Sigmoid colon (tissue), 7 donors: ENCODE results near the gene VWA3B. TPM values are rescaled to one million over a fixed set of nuclear protein-coding genes. Genes with fewer than 3 reads are reported as not detected.

Experiments
- DNase-seq: peaks from one replicate; pipeline ENCODE4 v3.0.0-alpha.2; 2019
- H3K27ac ChIP-seq, 4 donors: fragments of 200-600 bp; sonication (generic); one replicate each; pipeline ENCODE4 v1.5.1; 2016 to 2019; ENCODE audit warnings: mild to moderate bottlenecking in 1 of 4
- H3K27me3 ChIP-seq, 3 donors: fragments of 200-600 bp; sonication (generic); one replicate each; pipeline ENCODE4 v1.5.1; 2019; ENCODE audit warnings: mild to moderate bottlenecking in 1 of 3
- H3K36me3 ChIP-seq, 4 donors: fragments of 200-600 bp; sonication (generic); one replicate each; pipeline ENCODE4 v1.5.1; 2016 to 2019
- H3K4me1 ChIP-seq, 4 donors: fragments of 200-600 bp; sonication (generic); one replicate each; pipeline ENCODE4 v1.5.1; 2017 to 2019
- H3K4me3 ChIP-seq, 4 donors: fragments of 200-600 bp; sonication (generic); one replicate each; pipeline ENCODE4 v1.5.1; 2017 to 2019; ENCODE audit warnings: mild to moderate bottlenecking in 2 of 4, moderate library complexity in 1 of 4
- H3K9me3 ChIP-seq, 4 donors: fragments of 200-600 bp in 3 of 4; sonication (generic) in 3 of 4; one replicate each; pipeline versions ENCODE4 v1.5.1 to v1.6.1; 2013 to 2019
- CTCF ChIP-seq, 4 experiments: fragments of 450-650 bp in 3 of 4; fragments of 200-600 bp in 1 of 4; IDR thresholded peaks; one replicate each; pipeline ENCODE4 v1.5.1; 2016 to 2019; ENCODE audit warnings: antibody characterized with exemption in 4 of 4, mild to moderate bottlenecking in 3 of 4, moderate library complexity in 2 of 4
- EP300 ChIP-seq, 4 donors: sonication (generic); formaldehyde crosslinking; IDR thresholded peaks; one replicate each; pipeline ENCODE4 v1.6.1; 2017; ENCODE audit warnings: antibody characterized with exemption in 4 of 4
- POLR2A ChIP-seq, 2 donors: fragments of 450-650 bp; IDR thresholded peaks; one replicate each; pipeline ENCODE4 v1.6.1; 2016; ENCODE audit warnings: antibody characterized with exemption in 2 of 2, mild to moderate bottlenecking in 2 of 2, moderate library complexity in 2 of 2
- POLR2AphosphoS5 ChIP-seq, 4 donors: sonication (generic); formaldehyde crosslinking; IDR thresholded peaks; one replicate each; pipeline ENCODE4 v1.6.1; 2017; ENCODE audit warnings: antibody characterized with exemption in 4 of 4
- WGBS, 2 donors: extraction: QIAGEN DNeasy Blood & Tissue Kit; methylation state at CpG; one replicate each; pipeline ENCODE4 v1.1.7; 2013; 5-methylcytosine and 5-hydroxymethylcytosine counted together
- intact Hi-C: fragments of 100-400 bp; cut with DNase I; formaldehyde crosslinking; loops from one replicate; pipeline ENCODE4 v1.15.1; 2023
- polyA plus RNA-seq, 3 donors: library from polyadenylated mRNA; stranded (reverse); fragments of 200-250 nt; gene quantifications; one replicate each; pipeline ENCODE4 v1.2.3, GENCODE V29; 2013
- total RNA-seq, 4 donors: library from RNA; depleted of rRNA; stranded (reverse); fragments of >200 nt; gene quantifications; one replicate each; pipeline ENCODE4 v1.1.0, GENCODE V29; 2016
- donor health status: healthy with polysubstance abuse.
- donor health status: Bipolar disorder and iron deficiency.
- donor health status: healthy.

Gene VWA3B
- total and polyA plus RNA-seq, 7 donors: 0.55 to 1.4 (median 1.2) TPM; not detected in 3

- no peaks in the 10 kb centered on the region for H3K36me3 ChIP-seq
- DNase-seq: no peak
- H3K27ac ChIP-seq: no peak overlapping the region
- no peaks in the 10 kb centered on the region for H3K27me3 ChIP-seq
- TF ChIP-seq POLR2A (IDR thresholded peaks at IDR 0.05) (no peak), EP300 (IDR thresholded peaks at IDR 0.05) (no peak)
- no peaks in the 10 kb centered on the region for H3K9me3 ChIP-seq
- intact Hi-C loops: no loop called here
- no peaks in the 10 kb centered on the region for H3K4me1 ChIP-seq
- WGBS, 2 donors: 67 to 82% methylated on average over 4 of the region's 4 CpGs
- H3K4me3 ChIP-seq: no peak overlapping the region
Measured at GRCh38 chr2:98308532-98308931, 221.6 kb downstream of the VWA3B start.

DNA sequence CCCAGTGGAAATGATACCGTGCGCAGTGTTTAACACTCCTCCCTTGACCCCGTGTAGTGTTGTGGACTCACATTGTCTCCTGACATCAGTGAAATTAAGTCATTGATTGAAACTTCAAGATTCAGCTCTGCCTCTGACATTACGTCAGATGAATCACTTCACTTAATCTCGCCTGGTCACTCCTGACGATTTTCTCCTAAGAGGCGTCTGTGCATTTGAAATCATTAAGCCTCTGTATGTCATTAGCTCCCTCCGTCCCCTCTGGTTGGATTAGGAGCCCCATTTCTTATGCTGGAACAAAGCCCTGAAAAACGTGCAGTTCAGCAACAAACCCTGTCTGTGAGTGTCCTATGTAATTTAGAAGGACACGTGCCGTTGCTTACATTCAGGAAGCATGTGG lies 222.6 kb downstream of the VWA3B start:
- TF ChIP-seq POLR2AphosphoS5 (IDR thresholded peaks at IDR 0.05) (no peak), EP300 (IDR thresholded peaks at IDR 0.05) (no peak), CTCF (IDR thresholded peaks at IDR 0.05) (no peak), POLR2A (IDR thresholded peaks at IDR 0.05) (no peak)
- Histone ChIP-seq H3K36me3 (no peaks in the 10 kb centered on the region), H3K4me1 (no peaks in the 10 kb centered on the region), H3K27me3 (no peaks in the 10 kb centered on the region), H3K9me3 (no peaks in the 10 kb centered on the region), H3K27ac (no peak overlapping the region), H3K4me3 (no peak overlapping the region)
- WGBS, 2 donors: 91 to 92% methylated on average over 11 of the region's 11 CpGs
- intact Hi-C loops: no loop called here
- no peak for DNase-seq

DNA sequence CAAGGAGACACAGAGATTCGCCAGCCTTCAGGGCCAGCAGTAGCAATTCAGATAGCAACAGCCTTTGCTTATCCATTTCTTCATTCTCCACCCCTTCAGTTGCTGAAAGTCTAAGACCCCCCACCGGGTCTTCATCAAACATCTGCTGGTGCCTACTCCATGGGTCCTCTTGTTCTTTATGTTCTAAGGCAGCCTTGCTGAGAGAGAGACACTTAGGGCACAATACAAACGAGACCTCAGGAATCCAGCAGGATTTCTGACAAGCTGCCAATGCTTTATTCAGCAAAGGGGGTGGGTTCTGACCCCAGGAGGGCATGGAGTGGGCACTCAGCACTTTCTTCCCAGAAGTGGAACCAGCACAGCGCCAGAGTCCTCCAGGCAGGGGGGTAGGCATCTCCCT lies 223.0 kb downstream of the VWA3B start:
- intact Hi-C loops: no loop called here
- WGBS, 2 donors: 81 to 83% methylated on average over 4 of the region's 4 CpGs
- TF ChIP-seq EP300 (IDR thresholded peaks at IDR 0.05): no peak
- TF ChIP-seq POLR2A (IDR thresholded peaks at IDR 0.05): no peak
- no peak for TF ChIP-seq POLR2AphosphoS5 (IDR thresholded peaks at IDR 0.05)
- no peak for TF ChIP-seq CTCF (IDR thresholded peaks at IDR 0.05)

GRCh38 chr2:98311090-98311489 lies 224.1 kb downstream of the VWA3B start:
- intact Hi-C loops: no loop called here
- H3K9me3 ChIP-seq: no peaks in the 10 kb centered on the region
- H3K27ac ChIP-seq: no peak overlapping the region
- DNase-seq: no peak
- no peaks in the 10 kb centered on the region for H3K4me1 ChIP-seq
- no peak overlapping the region for H3K4me3 ChIP-seq
- H3K27me3 ChIP-seq: no peaks in the 10 kb centered on the region
- TF ChIP-seq CTCF (IDR thresholded peaks at IDR 0.05) (no peak), POLR2A (IDR thresholded peaks at IDR 0.05) (no peak), POLR2AphosphoS5 (IDR thresholded peaks at IDR 0.05) (no peak), EP300 (IDR thresholded peaks at IDR 0.05) (no peak)
- 85 to 87% methylated on average over 3 of the region's 3 CpGs for WGBS, 2 donors
- no peaks in the 10 kb centered on the region for H3K36me3 ChIP-seq

More for the DNA sequence above, 223.0 kb downstream of the VWA3B start:
- Histone ChIP-seq H3K27me3 (no peaks in the 10 kb centered on the region), H3K27ac (no peak overlapping the region), H3K4me1 (no peaks in the 10 kb centered on the region), H3K36me3 (no peaks in the 10 kb centered on the region), H3K9me3 (no peaks in the 10 kb centered on the region), H3K4me3 (no peak overlapping the region)
- DNase-seq: no peak

- Histone ChIP-seq H3K36me3 (no peaks in the 10 kb centered on the region), H3K9me3 (no peaks in the 10 kb centered on the region), H3K4me3 (no peak overlapping the region), H3K27me3 (no peaks in the 10 kb centered on the region), H3K4me1 (no peaks in the 10 kb centered on the region), H3K27ac (no peak overlapping the region)
- DNase-seq: no peak
- intact Hi-C loops: no loop called here
- 83 to 89% methylated on average over 33 of the region's 33 CpGs for WGBS, 2 donors
- no peak for TF ChIP-seq EP300 (IDR thresholded peaks at IDR 0.05)
- TF ChIP-seq CTCF (IDR thresholded peaks at IDR 0.05): no peak
- no peak for TF ChIP-seq POLR2AphosphoS5 (IDR thresholded peaks at IDR 0.05)
- TF ChIP-seq POLR2A (IDR thresholded peaks at IDR 0.05): no peak
Measured at GRCh38 chr2:98311771-98312545, 225.0 kb downstream of the VWA3B start.
